Effector memory CD4-positive, alpha-beta T cell (primary cell): Measurements from ENCODE around the gene HOXA9.

Source experiments
- DNase-seq, 3 donors: peaks; one replicate each; pipeline ENCODE4 v3.0.0-alpha.2; 2020
- H3K27ac ChIP-seq: 2 replicates; pipeline ENCODE4 v1.7.0; 2013; ENCODE audit warnings: mild to moderate bottlenecking, low read length, moderate library complexity; ENCODE audit not compliant: insufficient read depth, poor library complexity, severe bottlenecking
- H3K27me3 ChIP-seq: replicated peaks from 2 replicates; pipeline ENCODE4 v1.7.0; 2013; ENCODE audit warnings: mild to moderate bottlenecking, low read length; ENCODE audit not compliant: insufficient read depth, control insufficient read depth, poor library complexity, severe bottlenecking
- H3K36me3 ChIP-seq: 2 replicates; pipeline ENCODE4 v1.7.0; 2013; ENCODE audit warnings: mild to moderate bottlenecking, low read length, moderate library complexity; ENCODE audit not compliant: control insufficient read depth, insufficient read depth
- H3K4me1 ChIP-seq: 2 replicates; pipeline ENCODE4 v1.7.0; 2013; ENCODE audit warnings: low read length, mild to moderate bottlenecking; ENCODE audit not compliant: control insufficient read depth, insufficient read depth, poor library complexity, severe bottlenecking
- H3K4me3 ChIP-seq: 2 replicates; pipeline ENCODE4 v1.7.0; 2013; ENCODE audit warnings: low read length, low read depth, mild to moderate bottlenecking; ENCODE audit not compliant: insufficient read depth, poor library complexity, severe bottlenecking
- H3K9me3 ChIP-seq: 2 replicates; pipeline ENCODE4 v1.7.0; 2013; ENCODE audit warnings: mild to moderate bottlenecking, low read length, moderate library complexity; ENCODE audit not compliant: control insufficient read depth

Gene HOXA9

DNA sequence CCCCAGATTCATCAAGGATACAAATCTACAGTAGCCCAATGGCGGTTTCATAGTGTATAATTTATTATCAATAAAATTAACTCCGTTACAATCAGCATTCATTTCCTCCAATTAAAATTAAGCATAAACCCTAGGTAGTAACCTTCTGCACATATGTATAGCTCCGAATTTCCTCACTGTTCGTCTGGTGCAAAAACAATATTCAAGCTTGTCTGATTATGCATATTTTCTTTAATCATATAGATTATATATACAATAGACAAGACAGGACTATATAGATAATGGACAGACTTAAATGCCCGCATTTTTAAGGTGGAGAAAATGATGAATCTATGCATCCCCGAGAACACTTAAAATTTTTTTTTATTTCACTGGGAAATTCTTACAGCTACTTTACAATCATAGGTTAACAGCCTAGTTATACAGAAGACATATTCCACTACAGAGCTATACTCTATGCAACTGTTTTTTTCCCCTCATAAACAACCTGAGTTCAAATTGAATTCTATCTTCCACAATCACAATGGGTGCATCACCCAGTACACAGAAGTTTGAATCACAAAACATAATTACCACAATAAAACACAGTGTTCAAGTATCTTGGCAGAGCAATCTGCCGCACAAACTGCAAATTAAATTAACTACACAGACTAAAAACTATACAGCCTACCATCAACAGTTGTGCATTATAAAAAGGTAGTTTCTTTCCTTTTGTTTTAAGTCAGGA is 2.6 kb downstream of the HOXA9 start:
- Histone ChIP-seq H3K9me3 (no peaks in the 10 kb centered on the region), H3K4me1 (peaks cover 48% of the 10 kb centered on the region), H3K27ac (no peak overlapping the region), H3K4me3 (no peak overlapping the region), H3K36me3 (no peaks in the 10 kb centered on the region), H3K27me3 (peaks cover 80% of the 10 kb centered on the region)
- DNase-seq: no peak

DNA sequence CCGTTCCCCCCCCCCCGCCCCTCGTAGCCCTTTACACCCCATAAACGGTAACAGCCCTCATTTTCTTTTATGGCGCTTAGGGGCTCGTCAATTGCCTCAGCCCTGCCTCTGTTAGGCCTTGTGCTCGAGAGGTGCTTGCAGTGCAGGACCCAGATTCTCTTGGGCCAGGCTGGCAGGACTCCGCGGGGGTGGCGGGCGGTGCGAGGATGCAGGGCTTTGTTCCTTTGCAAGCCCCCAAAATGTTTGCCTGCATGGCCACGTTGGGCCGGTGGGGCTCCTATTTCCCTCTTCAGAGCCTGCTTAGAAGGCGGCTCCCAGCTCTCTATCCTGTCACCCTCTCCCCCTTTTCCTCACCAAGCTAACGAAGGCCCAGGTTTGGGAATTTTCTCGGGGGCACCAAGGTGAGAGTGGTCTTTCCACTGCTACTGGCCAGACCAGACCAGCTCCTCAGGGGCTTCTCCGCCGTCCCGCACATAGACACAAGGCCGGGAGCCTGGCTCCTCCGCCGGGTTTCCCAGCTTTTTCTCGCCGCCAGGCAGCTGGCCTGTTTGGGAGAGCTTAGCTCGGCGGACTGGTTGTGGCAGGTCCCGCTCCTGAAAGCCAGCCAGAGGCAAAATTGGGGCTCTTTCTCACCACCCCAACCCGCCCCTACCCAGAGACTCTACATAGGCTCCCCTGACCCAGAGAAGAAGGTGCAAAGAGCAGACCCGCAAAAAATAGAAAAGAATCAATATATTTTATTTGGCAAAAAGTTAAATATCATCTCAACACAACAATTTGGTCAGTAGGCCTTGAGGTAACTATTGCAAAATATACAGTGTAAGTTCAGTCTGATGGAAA is 3.4 kb downstream of the HOXA9 start:
- Histone ChIP-seq H3K4me3 (no peak overlapping the region), H3K4me1 (peaks cover 48% of the 10 kb centered on the region)

DNA sequence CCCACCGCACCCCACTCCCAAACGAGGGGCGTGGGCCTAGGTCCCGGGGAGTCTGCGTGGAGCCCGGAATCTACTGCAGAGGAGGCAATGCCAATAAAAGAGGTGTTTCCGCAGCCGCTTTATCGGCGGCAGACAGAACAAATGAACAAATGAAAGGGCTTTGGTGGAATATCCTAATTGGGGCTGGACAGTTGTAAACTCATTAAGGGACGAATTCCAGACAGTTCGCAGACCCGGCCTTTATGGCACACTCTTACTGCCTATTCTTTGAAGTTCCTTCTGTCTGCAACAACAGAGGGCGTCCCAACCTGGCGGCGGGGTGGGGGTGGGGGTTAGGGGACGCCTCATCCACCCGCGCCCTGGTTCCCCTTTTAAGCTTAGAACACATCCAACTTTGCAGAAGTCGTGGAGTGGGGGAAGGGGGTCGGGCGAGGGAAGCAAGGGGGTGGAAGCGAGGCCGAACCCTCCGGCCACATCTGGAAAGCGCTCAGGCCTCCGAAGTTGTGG is 4.1 kb downstream of the HOXA9 start:
- Histone ChIP-seq H3K4me1 (peaks cover 48% of the 10 kb centered on the region), H3K36me3 (no peaks in the 10 kb centered on the region), H3K27ac (no peak overlapping the region), H3K27me3 (peaks cover 74% of the 10 kb centered on the region), H3K9me3 (no peaks in the 10 kb centered on the region), H3K4me3 (peak overlapping the region; percentile 73)
- DNase-seq: no peak

More for the DNA sequence above, 3.4 kb downstream of the HOXA9 start:
- no peak overlapping the region for H3K27ac ChIP-seq
- no peak for DNase-seq
- no peaks in the 10 kb centered on the region for H3K36me3 ChIP-seq
- no peaks in the 10 kb centered on the region for H3K9me3 ChIP-seq
- peaks cover 77% of the 10 kb centered on the region for H3K27me3 ChIP-seq

DNA sequence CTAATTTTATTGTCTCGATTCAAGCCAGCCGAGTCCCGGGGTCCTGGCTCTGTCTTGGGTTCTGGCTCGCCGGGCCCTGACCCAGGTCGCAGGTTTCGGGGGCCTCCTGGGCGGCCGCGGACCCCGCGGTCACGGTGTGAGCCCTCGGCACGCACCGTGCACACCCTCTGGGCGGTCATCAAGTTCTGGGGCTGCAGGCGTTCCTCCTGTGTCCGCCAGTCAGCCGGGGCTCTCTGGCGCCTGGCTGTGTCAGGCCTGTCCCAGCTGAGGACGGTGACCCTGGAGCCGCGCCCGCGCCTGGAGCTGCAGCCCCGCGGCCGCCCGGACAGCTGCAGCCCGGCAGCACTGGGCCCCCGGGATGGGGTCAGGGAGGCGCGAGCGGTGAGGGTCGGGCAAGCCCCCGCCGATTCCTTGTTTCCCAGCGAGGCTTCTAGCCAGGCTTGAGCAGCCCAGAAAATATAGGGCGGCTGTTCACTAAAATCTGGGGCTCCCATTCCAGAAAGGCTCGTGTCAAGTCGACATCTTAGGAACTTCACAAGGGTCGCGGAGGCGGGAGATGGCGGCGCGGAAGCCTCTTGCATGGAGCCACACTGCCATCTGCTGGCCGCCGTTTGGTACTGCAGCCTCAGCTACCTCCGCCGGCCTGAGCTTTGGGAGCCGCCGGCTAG is 4.7 kb downstream of the HOXA9 start:
- no peaks in the 10 kb centered on the region for H3K36me3 ChIP-seq
- peak; percentile 59 to 77 (median 73) for DNase-seq
- no peak overlapping the region for H3K27ac ChIP-seq
- H3K9me3 ChIP-seq: no peaks in the 10 kb centered on the region
- H3K4me1 ChIP-seq: peaks cover 48% of the 10 kb centered on the region
- H3K27me3 ChIP-seq: peaks cover 74% of the 10 kb centered on the region
- H3K4me3 ChIP-seq: peak overlapping the region; percentile 73

DNA sequence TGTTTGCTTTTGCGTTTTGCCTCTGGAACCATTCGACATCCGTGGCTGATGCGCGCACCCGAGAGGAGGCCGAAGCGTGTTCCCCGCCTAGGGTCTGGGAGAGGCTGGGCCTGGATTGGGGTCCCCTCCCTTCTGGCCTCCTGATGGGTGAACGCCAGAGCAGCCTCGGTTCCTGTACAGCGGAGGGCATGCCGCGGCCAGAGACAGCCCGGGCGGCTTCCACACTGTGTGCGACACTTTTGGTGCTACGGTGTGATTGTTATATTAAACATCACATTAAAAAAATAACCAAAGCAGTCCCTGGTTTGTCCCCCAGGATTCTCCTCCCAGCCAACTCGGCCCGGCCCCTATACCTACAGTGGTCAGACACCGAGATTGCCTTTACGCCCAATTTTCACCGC is 5.2 kb downstream of the HOXA9 start:
- Histone ChIP-seq H3K27me3 (peaks cover 74% of the 10 kb centered on the region), H3K36me3 (no peaks in the 10 kb centered on the region), H3K9me3 (no peaks in the 10 kb centered on the region), H3K4me1 (peaks cover 48% of the 10 kb centered on the region), H3K27ac (no peak overlapping the region), H3K4me3 (peak overlapping the region; percentile 73)
- no peak for DNase-seq

DNA sequence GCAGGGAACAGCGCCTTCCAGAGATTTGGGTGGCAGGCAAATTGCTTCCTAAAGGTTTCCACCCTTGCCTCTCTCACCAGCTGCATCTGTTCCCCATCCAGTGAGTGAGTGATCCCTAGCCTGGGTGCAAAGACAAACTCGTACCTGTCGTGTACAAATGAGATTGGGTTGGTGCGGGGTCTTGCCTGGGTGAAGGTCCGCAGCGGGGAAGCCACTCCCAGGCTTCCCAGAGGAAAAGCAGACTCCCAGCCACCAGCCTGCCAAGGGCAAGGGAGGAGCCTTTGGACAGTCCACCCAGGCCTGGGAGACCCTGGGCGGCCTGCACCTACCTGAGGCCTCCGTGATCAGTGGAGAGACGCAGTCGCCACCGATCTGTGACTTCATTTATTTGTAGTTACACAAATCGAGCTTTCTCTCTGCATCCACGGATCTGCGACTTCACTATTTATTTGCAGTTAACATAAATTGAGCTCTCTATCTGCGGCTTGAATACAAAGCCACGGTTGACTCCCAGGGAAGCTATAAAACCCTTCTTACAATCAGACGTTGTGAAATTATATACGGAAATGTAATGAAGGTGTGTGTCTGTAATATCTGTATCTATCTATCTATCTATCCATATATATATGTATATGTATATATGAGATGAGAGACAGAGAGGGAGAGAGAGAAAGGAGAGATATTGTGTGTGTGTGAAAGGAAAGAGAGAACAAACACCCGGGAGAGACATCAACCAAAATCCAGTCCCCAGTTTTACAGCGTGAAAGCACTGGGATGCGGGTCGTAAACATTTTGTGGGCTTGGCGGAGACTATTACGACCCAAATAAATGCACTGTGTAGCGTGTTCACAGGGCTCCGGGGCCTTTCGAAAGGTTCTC is 5.8 kb downstream of the HOXA9 start:
- Histone ChIP-seq H3K4me1 (peaks cover 48% of the 10 kb centered on the region), H3K27me3 (peaks cover 74% of the 10 kb centered on the region), H3K9me3 (no peaks in the 10 kb centered on the region), H3K4me3 (peak overlapping the region; percentile 73), H3K36me3 (no peaks in the 10 kb centered on the region), H3K27ac (no peak overlapping the region)
- DNase-seq: no peak

DNA sequence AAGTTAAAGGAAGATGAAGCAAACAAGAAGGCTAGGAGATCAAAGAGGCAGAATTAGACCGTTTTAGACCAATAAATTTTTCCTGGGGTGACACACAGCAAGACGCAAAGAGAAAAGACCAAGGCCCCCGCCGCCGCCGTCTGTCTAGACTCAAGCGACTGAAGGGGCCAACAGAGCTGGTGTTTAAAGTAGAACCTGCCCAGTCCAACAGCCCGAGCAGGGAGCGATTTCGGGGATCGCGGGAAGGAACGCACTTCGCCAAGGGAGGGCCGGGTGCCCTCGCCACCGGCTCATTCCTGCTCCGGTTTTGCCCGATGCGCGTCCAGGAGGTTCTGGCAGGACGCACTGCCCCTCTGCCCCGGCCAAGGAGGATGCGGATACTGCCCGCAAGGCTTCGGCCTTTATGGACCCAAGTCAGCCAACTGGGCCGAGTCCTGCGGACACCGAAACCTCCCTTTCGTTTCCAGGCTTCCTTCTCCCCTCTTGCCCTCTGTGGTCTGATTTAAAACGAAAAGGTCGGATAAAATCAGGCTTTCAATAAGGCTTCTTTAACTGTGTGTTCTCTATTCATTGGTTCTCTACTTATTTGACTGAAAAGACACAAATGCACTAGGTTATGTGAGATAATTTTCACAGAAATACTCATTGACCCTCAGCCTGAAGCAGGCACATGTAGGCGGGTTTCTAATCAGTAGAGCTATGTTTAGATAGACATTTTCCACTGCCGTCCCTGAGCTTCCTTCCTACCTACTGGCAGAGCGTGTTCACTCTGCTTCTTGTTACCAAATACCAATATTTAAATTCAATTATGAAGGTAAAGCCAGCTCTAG is 6.7 kb downstream of the HOXA9 start:
- DNase-seq: no peak
- Histone ChIP-seq H3K36me3 (no peaks in the 10 kb centered on the region), H3K27ac (no peak overlapping the region), H3K4me3 (no peak overlapping the region), H3K27me3 (peaks cover 74% of the 10 kb centered on the region), H3K4me1 (peaks cover 44% of the 10 kb centered on the region), H3K9me3 (no peaks in the 10 kb centered on the region)

DNA sequence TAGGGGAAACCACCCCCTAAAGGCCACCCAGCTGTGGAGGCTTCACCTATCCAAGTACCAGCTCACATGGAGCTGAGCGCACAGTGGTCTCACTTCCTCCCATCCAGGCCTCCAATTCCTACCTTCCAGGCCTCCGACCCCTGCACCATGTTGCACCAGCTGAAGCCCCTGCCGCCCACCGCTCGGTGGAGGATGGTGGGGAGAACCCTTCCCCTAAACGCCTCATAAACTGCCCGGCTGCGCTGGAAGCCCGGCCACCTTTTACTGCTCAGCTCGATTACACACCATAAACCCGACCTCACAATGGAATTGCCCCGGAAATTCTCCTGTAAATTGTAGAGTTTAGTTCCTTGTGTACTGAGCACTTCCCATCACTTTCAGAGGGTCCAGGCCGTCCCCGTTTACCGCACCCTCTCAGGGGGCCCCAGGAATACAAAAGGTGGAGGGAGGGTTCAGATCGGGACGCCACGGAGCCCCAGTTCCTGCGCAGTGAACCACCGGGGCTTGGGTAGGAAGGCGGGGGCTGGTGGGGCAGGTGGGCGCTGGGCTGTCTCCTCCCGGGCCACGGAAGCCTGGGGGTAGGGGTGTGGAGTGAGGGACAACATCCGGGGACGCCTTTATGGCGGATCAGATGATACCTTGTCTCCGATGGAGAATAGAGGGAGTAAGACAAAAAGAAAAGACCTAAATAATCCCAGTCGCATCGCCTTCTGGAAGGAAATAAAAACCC is 7.5 kb downstream of the HOXA9 start:
- Histone ChIP-seq H3K4me3 (no peak overlapping the region), H3K4me1 (peaks cover 44% of the 10 kb centered on the region), H3K9me3 (no peaks in the 10 kb centered on the region), H3K27me3 (peaks cover 77% of the 10 kb centered on the region), H3K27ac (no peak overlapping the region), H3K36me3 (no peaks in the 10 kb centered on the region)
- DNase-seq: no peak
